Tibial nerve (tissue), 4 donors: ENCODE results near the gene SPATA32. TPM values are rescaled to one million over a fixed set of nuclear protein-coding genes. Genes with fewer than 3 reads are reported as not detected.

Experiments
- DNase-seq, 2 donors: peaks; one replicate each; pipeline ENCODE4 v3.0.0-alpha.2; 2019; ENCODE audit warnings: low spot score in 2 of 2
- H3K27ac ChIP-seq, 4 donors: fragments of 200-600 bp; sonication (generic) in 3 of 4; one replicate each; pipeline ENCODE4 v1.5.1; 2017 to 2019; ENCODE audit warnings: mild to moderate bottlenecking in 1 of 4
- H3K27me3 ChIP-seq, 2 donors: fragments of 200-600 bp; sonication (generic) in 1 of 2; one replicate each; pipeline versions ENCODE4 v1.5.1 to v1.6.0; 2017 to 2019
- H3K36me3 ChIP-seq, 3 donors: fragments of 200-600 bp; sonication (generic); one replicate each; pipeline ENCODE4 v1.5.1; 2018 to 2019
- H3K4me1 ChIP-seq, 4 donors: fragments of 200-600 bp; sonication (generic) in 3 of 4; one replicate each; pipeline ENCODE4 v1.5.1; 2017 to 2019
- H3K4me3 ChIP-seq, 4 donors: fragments of 200-600 bp; sonication (generic) in 3 of 4; one replicate each; pipeline ENCODE4 v1.5.1; 2017 to 2019; ENCODE audit warnings: mild to moderate bottlenecking in 1 of 4, moderate library complexity in 1 of 4
- H3K9me3 ChIP-seq, 4 donors: fragments of 200-600 bp; sonication (generic) in 3 of 4; one replicate each; pipeline ENCODE4 v1.5.1; 2017 to 2019
- CTCF ChIP-seq, 5 experiments: fragments of 200-600 bp in 3 of 5; fragments of 450-650 bp in 2 of 5; sonication (generic) in 3 of 5; IDR thresholded peaks; one replicate each; pipeline ENCODE4 v1.5.1; 2016 to 2019; ENCODE audit warnings: antibody characterized with exemption in 5 of 5, mild to moderate bottlenecking in 3 of 5, moderate library complexity in 2 of 5
- EP300 ChIP-seq, 2 donors: sonication (generic); formaldehyde crosslinking; IDR thresholded peaks; one replicate each; pipeline ENCODE4 v1.6.1; 2017; ENCODE audit warnings: antibody characterized with exemption in 2 of 2, mild to moderate bottlenecking in 1 of 2
- POLR2A ChIP-seq, 2 donors: fragments of 450-650 bp; IDR thresholded peaks; one replicate each; pipeline ENCODE4 v1.6.1; 2017; ENCODE audit warnings: antibody characterized with exemption in 2 of 2, mild to moderate bottlenecking in 2 of 2, moderate library complexity in 2 of 2
- WGBS, 2 donors: methylation state at CpG; one replicate each; pipeline ENCODE4 v1.1.5; 2018; 5-methylcytosine and 5-hydroxymethylcytosine counted together
- total RNA-seq, 4 donors: library from RNA; depleted of rRNA; stranded (reverse); fragments of >200 nt; gene quantifications; one replicate each; pipeline ENCODE4 v1.1.0, GENCODE V29; 2016

The SPATA32 gene
- total RNA-seq, 4 donors from 2014 or later = not detected

- no peaks in the 10 kb centered on the region for H3K27me3 ChIP-seq
- WGBS, 2 donors = 20 to 36% methylated on average over 7 to 10 of the region's 10 CpGs
Observed at GRCh38 chr17:45293413-45294211, 31.7 kb upstream of the SPATA32 start.

GRCh38 chr17:45292696-45293412 is 31.0 kb upstream of the SPATA32 start:
- H3K27ac ChIP-seq = peak overlapping the region in 3 of 4 donors; percentile 52 to 75 (median 74)
- no peak for DNase-seq
- H3K4me3 ChIP-seq = no peak overlapping the region
- 64% methylated on average over 12 of the region's 12 CpGs for WGBS, 2 donors
- peaks cover 0 to 97% (median 57%) of the 10 kb centered on the region in 4 donors for H3K4me1 ChIP-seq
- no peaks in the 10 kb centered on the region for H3K27me3 ChIP-seq
- H3K36me3 ChIP-seq = peaks cover 0 to 26% (median 8%) of the 10 kb centered on the region in 3 donors
- H3K9me3 ChIP-seq = no peaks in the 10 kb centered on the region
- TF ChIP-seq CTCF (IDR thresholded peaks at IDR 0.05) (no peak), POLR2A (IDR thresholded peaks at IDR 0.05) (no peak), EP300 (IDR thresholded peaks at IDR 0.05) (no peak)

More at GRCh38 chr17:45293413-45294211, 31.7 kb upstream of the SPATA32 start:
- H3K4me3 ChIP-seq = no peak overlapping the region
- peaks cover 0 to 98% (median 62%) of the 10 kb centered on the region in 4 donors for H3K4me1 ChIP-seq
- H3K36me3 ChIP-seq = peaks cover 0 to 20% (median 8%) of the 10 kb centered on the region in 3 donors
- H3K9me3 ChIP-seq = no peaks in the 10 kb centered on the region
- peak overlapping the region in 3 of 4 donors; percentile 52 to 75 (median 74) for H3K27ac ChIP-seq
- TF ChIP-seq CTCF (IDR thresholded peaks at IDR 0.05) (no peak), EP300 (IDR thresholded peaks at IDR 0.05) (peak in 1 of 2 donors; percentile 65)
- DNase-seq = peak; percentile 71 to 79

GRCh38 chr17:45291171-45291805 is 29.4 kb upstream of the SPATA32 start:
- Histone ChIP-seq H3K27ac (peak overlapping the region in 2 of 4 donors; percentile 54 to 75), H3K36me3 (peaks cover 0 to 42% (median 21%) of the 10 kb centered on the region in 3 donors), H3K4me3 (no peak overlapping the region), H3K4me1 (peaks cover 0 to 84% (median 49%) of the 10 kb centered on the region in 4 donors), H3K27me3 (no peaks in the 10 kb centered on the region), H3K9me3 (no peaks in the 10 kb centered on the region)
- WGBS, 2 donors = 59 to 68% methylated on average over 5 of the region's 5 CpGs
- peak in 1 of 2 donors; percentile 60 for DNase-seq
- TF ChIP-seq EP300 (IDR thresholded peaks at IDR 0.05) = peak in 1 of 2 donors; percentile 36
- no peak for TF ChIP-seq POLR2A (IDR thresholded peaks at IDR 0.05)

- Histone ChIP-seq H3K36me3 (peaks cover 0 to 51% (median 21%) of the 10 kb centered on the region in 3 donors), H3K27me3 (no peaks in the 10 kb centered on the region), H3K9me3 (no peaks in the 10 kb centered on the region), H3K27ac (peak overlapping the region in 2 of 4 donors; percentile 35 to 63), H3K4me1 (peaks cover 0 to 74% (median 41%) of the 10 kb centered on the region in 4 donors), H3K4me3 (no peak overlapping the region)
- no peak for TF ChIP-seq EP300 (IDR thresholded peaks at IDR 0.05)
- no peak for TF ChIP-seq POLR2A (IDR thresholded peaks at IDR 0.05)
- TF ChIP-seq CTCF (IDR thresholded peaks at IDR 0.05) = no peak
- no peak for DNase-seq
- 90 to 94% methylated on average over 11 of the region's 11 CpGs for WGBS, 2 donors
Observed at GRCh38 chr17:45290269-45290765, 28.4 kb upstream of the SPATA32 start.
